GM18861 (cell line): ENCODE measurements around the gene TP53TG3C.
"Not testable (repeated sequence)": the region's sequence is repeated elsewhere in the genome, so short reads cannot be mapped to it uniquely, and the experiment has no call there.

Experiments
- ATAC-seq: cut with Tn5 transposase; IDR thresholded peaks from one replicate; pipeline ENCODE4 v1.9.1; 2021; ENCODE audit not compliant: unreplicated experiment

TP53TG3C gene

GRCh38 chr16:33193926-33194325 is at the start of gene TP53TG3C:
Gene TP53TG3C, plus strand, starts transcription at chr16:33194226. Its CDS starts 68 bp downstream, at chr16:33194294.
- ATAC-seq: not testable (repeated sequence)
